B cell (primary cell): Measurements from ENCODE around the gene CAPG. TPM values are rescaled to one million over a fixed set of nuclear protein-coding genes. Genes with fewer than 3 reads are reported as not detected.

ENCODE experiments used
- ATAC-seq: fragments of 200-7000 bp; cut with Tn5 transposase; one replicate; pipeline ENCODE4 v1.10.0; 2021; ENCODE audit warnings: low read depth, mild to moderate bottlenecking, moderate number of reproducible peaks, moderate library complexity
- CTCF ChIA-PET: fragments of 350-600 bp; sonication (Branson Sonifier 250); formaldehyde crosslinking; loops from one replicate; lab custom pipeline; 2021; ENCODE audit warnings: antibody characterized with exemption, inconsistent platforms; lab: Charles Lee
- POLR2A ChIA-PET: fragments of 350-600 bp; sonication (Branson Sonifier 250); formaldehyde crosslinking; loops from one replicate; lab custom pipeline; 2021; ENCODE audit warnings: antibody characterized with exemption; lab: Charles Lee
- DNase-seq: peaks from one replicate; pipeline ENCODE4 v3.0.0; 2013
- H2AFZ ChIP-seq: 2 replicates; pipeline ENCODE4 v1.6.1; 2012; ENCODE audit warnings: mild to moderate bottlenecking, low read depth, low read length; ENCODE audit not compliant: insufficient read depth, poor library complexity, severe bottlenecking
- H3K27ac ChIP-seq, 2 donors: 1 replicate in 1 of 2; 2 replicates in 1 of 2; pipeline ENCODE4 v1.5.1; 2012 to 2013; ENCODE audit warnings: low read length in 2 of 2, mild to moderate bottlenecking in 2 of 2, moderate library complexity in 1 of 2
- H3K27me3 ChIP-seq, 4 experiments: fragments of 200-600 bp in 1 of 4; sonication (generic) in 1 of 4; replicated peaks in 1 of 4; 1 replicate in 2 of 4; 2 replicates in 2 of 4; pipeline versions ENCODE4 v1.6.1 to v1.7.0; 2013 to 2016; ENCODE audit warnings: low read length in 3 of 4, mild to moderate bottlenecking in 2 of 4, mixed read lengths in 1 of 4, moderate library complexity in 1 of 4; ENCODE audit not compliant: insufficient read depth in 4 of 4, control insufficient read depth in 3 of 4; ENCODE audit errors: control extremely low read depth in 1 of 4
- H3K36me3 ChIP-seq, 2 experiments: replicated peaks in 1 of 2; 1 replicate in 1 of 2; 2 replicates in 1 of 2; pipeline versions ENCODE4 v1.6.1 to v1.7.1; 2013; ENCODE audit warnings: low read length in 1 of 2; ENCODE audit not compliant: insufficient read depth in 2 of 2, control insufficient read depth in 1 of 2; ENCODE audit errors: control extremely low read depth in 1 of 2, extremely low read depth in 1 of 2
- H3K4me1 ChIP-seq, 2 donors: fragments of 200-600 bp in 1 of 2; sonication (generic) in 1 of 2; 1 replicate in 1 of 2; 2 replicates in 1 of 2; pipeline versions ENCODE4 v1.5.1 to v1.6.1; 2013 to 2017; ENCODE audit warnings: low read length in 2 of 2; ENCODE audit not compliant: control insufficient read depth in 2 of 2, insufficient read depth in 2 of 2
- H3K4me2 ChIP-seq: replicated peaks from 2 replicates; pipeline ENCODE3; 2012; ENCODE audit warnings: mild to moderate bottlenecking, low read depth, low read length; ENCODE audit not compliant: poor library complexity, severe bottlenecking
- H3K4me3 ChIP-seq, 5 experiments: fragments of 200-600 bp in 1 of 5; sonication (generic) in 1 of 5; 1 replicate in 3 of 5; 2 replicates in 2 of 5; pipeline versions ENCODE4 v1.5.1 to v1.7.0; 2011 to 2016; ENCODE audit warnings: low read length in 4 of 5, mild to moderate bottlenecking in 4 of 5, low read depth in 2 of 5, control low read depth in 1 of 5, moderate library complexity in 1 of 5; ENCODE audit not compliant: insufficient read depth in 1 of 5; ENCODE audit errors: control extremely low read depth in 1 of 5, extremely low read depth in 1 of 5
- H3K79me2 ChIP-seq: fragments of 200-600 bp; sonication (generic); one replicate; pipeline ENCODE4 v1.6.0; 2016; ENCODE audit warnings: low read length; ENCODE audit not compliant: control insufficient read depth, insufficient read depth
- H3K9ac ChIP-seq: fragments of 200-600 bp; sonication (generic); 2 replicates; pipeline ENCODE4 v1.6.1; 2017; ENCODE audit warnings: mild to moderate bottlenecking, low read length, moderate library complexity
- H3K9me3 ChIP-seq, 3 donors: one replicate each; pipeline versions ENCODE4 v1.6.1 to v1.7.1; 2013; ENCODE audit warnings: low read length in 2 of 3; ENCODE audit not compliant: control insufficient read depth in 2 of 3, insufficient read depth in 1 of 3; ENCODE audit errors: control extremely low read depth in 1 of 3
- H4K20me1 ChIP-seq: 2 replicates; pipeline ENCODE4 v1.6.0; 2012; ENCODE audit warnings: mild to moderate bottlenecking, low read length; ENCODE audit not compliant: insufficient read depth, control insufficient read depth, poor library complexity, severe bottlenecking
- H3K27ac Mint-ChIP-seq: one replicate; pipeline ENCODE4 v1.8.0; 2021; ENCODE audit warnings: mixed read lengths
- H3K27me3 Mint-ChIP-seq: one replicate; pipeline ENCODE4 v1.8.0; 2021; ENCODE audit warnings: mixed read lengths
- H3K4me1 Mint-ChIP-seq: one replicate; pipeline ENCODE4 v1.8.0; 2021; ENCODE audit warnings: mixed read lengths
- H3K4me3 Mint-ChIP-seq: one replicate; pipeline ENCODE4 v1.8.0; 2021; ENCODE audit warnings: mixed read lengths
- H3K9me3 Mint-ChIP-seq: one replicate; pipeline ENCODE4 v1.8.0; 2022; ENCODE audit warnings: mixed read lengths; ENCODE audit not compliant: insufficient read depth
- CTCF ChIP-seq: fragments of 200-600 bp; IDR thresholded peaks from one replicate; pipeline ENCODE4 v1.8.0; 2022; ENCODE audit warnings: antibody characterized with exemption, mild to moderate bottlenecking
- EZH2 ChIP-seq: IDR thresholded peaks from 2 replicates; pipeline ENCODE4 v1.6.1; 2012; ENCODE audit warnings: borderline replicate concordance, low read depth, mild to moderate bottlenecking, moderate library complexity, low read length; ENCODE audit not compliant: insufficient read depth, poor library complexity, severe bottlenecking
- whole genome bisulfite sequencing: methylation state at CpG from one replicate; pipeline ENCODE4 v1.1.5; 2013; ENCODE audit warnings: missing lambda C conversion rate; ENCODE audit not compliant: insufficient coverage; 5-methylcytosine and 5-hydroxymethylcytosine counted together
- intact Hi-C: fragments of 100-400 bp; cut with micrococcal nuclease; formaldehyde crosslinking; loops from one replicate; pipeline ENCODE4 v1.10.0; 2022
- polyA plus RNA-seq: library from polyadenylated mRNA; depleted of rRNA; stranded (reverse); fragments of >200 nt; gene quantifications from 2 replicates; pipeline ENCODE4 v1.2.3, GENCODE V29; 2012
- total RNA-seq, 2 donors: library from RNA; stranded (reverse); fragments of 120-200 nt in 1 of 2; gene quantifications; 1 replicate in 1 of 2; 2 replicates in 1 of 2; pipeline versions ENCODE4 v1.2.3 to v1.2.4, GENCODE V29; 2013 to 2022

Gene CAPG
- total and polyA plus RNA-seq, 2 donors (not counting 1 experiment from before 2014, with no cell fraction given): 158 to 210 TPM

GRCh38 chr2:85394261-85394681, 15.9 kb downstream of the CAPG start:
- Histone ChIP-seq H3K4me2 (no peak overlapping the region), H3K79me2 (no peaks in the 10 kb centered on the region), H4K20me1 (no peaks in the 10 kb centered on the region), H3K4me3 (no peak overlapping the region), H2AFZ (no peak overlapping the region), H3K27ac (peak overlapping the region; percentile 7 to 68), H3K9ac (no peak overlapping the region), H3K36me3 (peaks cover 1 to 74% of the 10 kb centered on the region in 2 experiments), H3K9me3 (no peaks in the 10 kb centered on the region), H3K27me3 (no peaks in the 10 kb centered on the region), H3K4me1 (peaks cover 25 to 26% of the 10 kb centered on the region in 2 donors)
- Mint-ChIP-seq H3K27ac (peak overlapping the region; percentile 69), H3K27me3 (no peaks in the 10 kb centered on the region), H3K4me3 (no peak overlapping the region), H3K9me3 (no peaks in the 10 kb centered on the region), H3K4me1 (peaks cover 31% of the 10 kb centered on the region)
- WGBS: 100% methylated on average over 4 of the region's 4 CpGs
- DNase-seq (no peak), ATAC-seq (no peak)
- CTCF ChIA-PET: interaction anchor here (0.6 to 7.9 kb wide), 4 partner anchors 20 to 158 kb away, joined by 3 to 182 read pairs (median 36); partner anchors contain the start of gene SH2D6
- POLR2A ChIA-PET: interaction anchor here (0.6 to 1.0 kb wide), 2 partner anchors 15 to 167 kb away, joined by 4 to 6 read pairs; partner anchors contain the start of gene GGCX
- intact Hi-C loops: loop anchor here (5.0 kb wide), 2 partner anchors 67 to 208 kb away; partner anchors contain the start of genes TGOLN2 and TMEM150A
- no peak for TF ChIP-seq EZH2
- no peak for TF ChIP-seq CTCF

- H3K9me3 ChIP-seq: no peaks in the 10 kb centered on the region
- H3K4me1 ChIP-seq: peaks cover 25 to 26% of the 10 kb centered on the region in 2 donors
- Mint-ChIP-seq H3K27me3 (no peaks in the 10 kb centered on the region), H3K9me3 (no peaks in the 10 kb centered on the region), H3K4me1 (peaks cover 31% of the 10 kb centered on the region), H3K4me3 (no peak overlapping the region), H3K27ac (peak overlapping the region; percentile 69)
- no peak overlapping the region for H3K9ac ChIP-seq
- ATAC-seq (no peak), DNase-seq (no peak)
- H3K27me3 ChIP-seq: no peaks in the 10 kb centered on the region
- POLR2A ChIA-PET: interaction anchor here (1.0 to 1.8 kb wide), 2 partner anchors 15 to 20 kb away, joined by 4 to 12 read pairs; no protein-coding TSS in a partner anchor
- H3K4me2 ChIP-seq: no peak overlapping the region
- no peak for TF ChIP-seq CTCF
- TF ChIP-seq EZH2: no peak
- no peak overlapping the region for H2AFZ ChIP-seq
- H3K4me3 ChIP-seq: no peak overlapping the region
- intact Hi-C loops: loop anchor here (2.0 to 5.0 kb wide), 3 partner anchors 67 to 208 kb away; partner anchors contain the start of genes MAT2A, TGOLN2 and TMEM150A
- no peaks in the 10 kb centered on the region for H3K79me2 ChIP-seq
- H4K20me1 ChIP-seq: no peaks in the 10 kb centered on the region
- 100% methylated on average over 4 of the region's 4 CpGs for WGBS
- H3K36me3 ChIP-seq: peaks cover 1 to 70% of the 10 kb centered on the region in 2 experiments
- H3K27ac ChIP-seq: peak overlapping the region; percentile 68 to 81
- CTCF ChIA-PET: interaction anchor here (2.4 to 7.9 kb wide), 4 partner anchors 11 to 158 kb away, joined by 6 to 182 read pairs (median 56); partner anchors contain the start of gene SH2D6
Measured at GRCh38 chr2:85393836-85394235, 16.3 kb downstream of the CAPG start.
